Measurements from ENCODE around the gene MARVELD3.

- no peak for TF ChIP-seq CTCF (IDR thresholded peaks at IDR 0.05)
- no peak for TF ChIP-seq POLR2A (IDR thresholded peaks at IDR 0.05)
Observed at GRCh38 chr16:71681360-71681759, 55.4 kb downstream of the MARVELD3 start.
